ENCODE measurements around the gene CD248.

- TF ChIP-seq CTCF (IDR thresholded peaks at IDR 0.05) (no peak), POLR2A (IDR thresholded peaks at IDR 0.05) (no peak)
Observed at GRCh38 chr11:66324664-66325063, 7.8 kb upstream of the CD248 start.

Data from testis (tissue), 2 donors.